ENCODE data around the gene BRD8. TPM values are rescaled to one million over a fixed set of nuclear protein-coding genes. Genes with fewer than 3 reads are reported as not detected.
"Not testable (repeated sequence)": the region's sequence is repeated elsewhere in the genome, so short reads cannot be mapped to it uniquely, and the experiment has no call there.

BRD8 gene
- polyA plus RNA-seq (2013, experiment 1 of 4) = 128 TPM
- polyA plus RNA-seq (2013, experiment 2 of 4) = 127 TPM
- polyA plus RNA-seq (2013, experiment 3 of 4) = 94.9 TPM
- polyA plus RNA-seq (2013, experiment 4 of 4) = 101 TPM

GRCh38 chr5:138178516-138179276 lies at the start of gene BRD8, which contains the start of gene KIF20A:
BRD8 (minus strand) TSS chr5:138178630; CDS start chr5:138178614, 16 bp downstream.
KIF20A (plus strand) TSS chr5:138179112; CDS start chr5:138179681, 569 bp downstream.
- Histone ChIP-seq H3K27ac (ENCODE audit: insufficient read depth, low read depth, low read length, poor library complexity, severe bottlenecking) (peak within 1 kb of the TSS; percentile 93), H3K4me3 (ENCODE audit: insufficient read depth, low read depth, low read length) (peak within 1 kb of the TSS; percentile 96), H3K27me3 (ENCODE audit: control insufficient read depth, insufficient read depth, low read length, poor library complexity, severe bottlenecking) (no peaks in the 10 kb centered on the region), H3K9me3 (ENCODE audit: control insufficient read depth, low read length) (no peaks in the 10 kb centered on the region), H3K4me1 (ENCODE audit: control insufficient read depth, insufficient read depth, low read length) (no peaks in the 10 kb centered on the region), H3K36me3 (ENCODE audit: control insufficient read depth, insufficient read depth, low read length) (peaks cover 33% of the 10 kb centered on the region)
- WGBS, 2 experiments = 0% methylated on average over 41 of the region's 41 CpGs

GRCh38 chr5:138226910-138227309 lies 48.5 kb upstream of the BRD8 start:
- no peak overlapping the region for H3K27ac ChIP-seq (ENCODE audit: insufficient read depth, low read depth, low read length, poor library complexity, severe bottlenecking)
- no peaks in the 10 kb centered on the region for H3K36me3 ChIP-seq (ENCODE audit: control insufficient read depth, insufficient read depth, low read length)
- H3K4me3 ChIP-seq (ENCODE audit: insufficient read depth, low read depth, low read length) = no peak overlapping the region
- no peaks in the 10 kb centered on the region for H3K9me3 ChIP-seq (ENCODE audit: control insufficient read depth, low read length)
- no peaks in the 10 kb centered on the region for H3K4me1 ChIP-seq (ENCODE audit: control insufficient read depth, insufficient read depth, low read length)
- no peaks in the 10 kb centered on the region for H3K27me3 ChIP-seq (ENCODE audit: control insufficient read depth, insufficient read depth, low read length, poor library complexity, severe bottlenecking)

- WGBS, 2 experiments = 89 to 90% methylated on average over 6 of the region's 6 CpGs
Measured at GRCh38 chr5:138224712-138225111, 46.3 kb upstream of the BRD8 start.

GRCh38 chr5:138223532-138223931 lies 45.1 kb upstream of the BRD8 start:
- Histone ChIP-seq H3K27me3 (ENCODE audit: control insufficient read depth, insufficient read depth, low read length, poor library complexity, severe bottlenecking) (no peaks in the 10 kb centered on the region), H3K9me3 (ENCODE audit: control insufficient read depth, low read length) (no peaks in the 10 kb centered on the region), H3K4me1 (ENCODE audit: control insufficient read depth, insufficient read depth, low read length) (no peaks in the 10 kb centered on the region), H3K27ac (ENCODE audit: insufficient read depth, low read depth, low read length, poor library complexity, severe bottlenecking) (no peak overlapping the region), H3K4me3 (ENCODE audit: insufficient read depth, low read depth, low read length) (no peak overlapping the region), H3K36me3 (ENCODE audit: control insufficient read depth, insufficient read depth, low read length) (no peaks in the 10 kb centered on the region)
- 89 to 92% methylated on average over 1 of the region's 1 CpG for WGBS, 2 experiments

More at GRCh38 chr5:138224712-138225111, 46.3 kb upstream of the BRD8 start:
- Histone ChIP-seq H3K27ac (ENCODE audit: insufficient read depth, low read depth, low read length, poor library complexity, severe bottlenecking) (no peak overlapping the region), H3K4me3 (ENCODE audit: insufficient read depth, low read depth, low read length) (no peak overlapping the region), H3K4me1 (ENCODE audit: control insufficient read depth, insufficient read depth, low read length) (no peaks in the 10 kb centered on the region), H3K27me3 (ENCODE audit: control insufficient read depth, insufficient read depth, low read length, poor library complexity, severe bottlenecking) (no peaks in the 10 kb centered on the region), H3K36me3 (ENCODE audit: control insufficient read depth, insufficient read depth, low read length) (no peaks in the 10 kb centered on the region), H3K9me3 (ENCODE audit: control insufficient read depth, low read length) (no peaks in the 10 kb centered on the region)

GRCh38 chr5:138216799-138217198 lies 38.4 kb upstream of the BRD8 start:
- no peaks in the 10 kb centered on the region for H3K36me3 ChIP-seq (ENCODE audit: control insufficient read depth, insufficient read depth, low read length)
- peaks cover 4% of the 10 kb centered on the region for H3K4me1 ChIP-seq (ENCODE audit: control insufficient read depth, insufficient read depth, low read length)
- no peak overlapping the region for H3K27ac ChIP-seq (ENCODE audit: insufficient read depth, low read depth, low read length, poor library complexity, severe bottlenecking)
- H3K9me3 ChIP-seq (ENCODE audit: control insufficient read depth, low read length) = no peaks in the 10 kb centered on the region
- H3K27me3 ChIP-seq (ENCODE audit: control insufficient read depth, insufficient read depth, low read length, poor library complexity, severe bottlenecking) = no peaks in the 10 kb centered on the region
- no peak overlapping the region for H3K4me3 ChIP-seq (ENCODE audit: insufficient read depth, low read depth, low read length)
- WGBS, 2 experiments = 88 to 89% methylated on average over 2 of the region's 2 CpGs

GRCh38 chr5:138213161-138214029 lies 35.0 kb upstream of the BRD8 start, which contains the start of gene CDC23:
CDC23 (minus strand) TSS chr5:138213323; CDS start chr5:138213312, 11 bp downstream.
- Histone ChIP-seq H3K36me3 (ENCODE audit: control insufficient read depth, insufficient read depth, low read length) (no peaks in the 10 kb centered on the region), H3K27me3 (ENCODE audit: control insufficient read depth, insufficient read depth, low read length, poor library complexity, severe bottlenecking) (no peaks in the 10 kb centered on the region), H3K9me3 (ENCODE audit: control insufficient read depth, low read length) (no peaks in the 10 kb centered on the region), H3K4me1 (ENCODE audit: control insufficient read depth, insufficient read depth, low read length) (peaks cover 6% of the 10 kb centered on the region), H3K4me3 (ENCODE audit: insufficient read depth, low read depth, low read length) (peak within 1 kb of the TSS; percentile 98), H3K27ac (ENCODE audit: insufficient read depth, low read depth, low read length, poor library complexity, severe bottlenecking) (peak within 1 kb of the TSS; percentile 80)
- 6 to 7% methylated on average over 29 to 30 of the region's 32 CpGs for WGBS, 2 experiments

GRCh38 chr5:138212828-138213160 lies 34.4 kb upstream of the BRD8 start:
- H3K36me3 ChIP-seq (ENCODE audit: control insufficient read depth, insufficient read depth, low read length) = no peaks in the 10 kb centered on the region
- peaks cover 6% of the 10 kb centered on the region for H3K4me1 ChIP-seq (ENCODE audit: control insufficient read depth, insufficient read depth, low read length)
- no peaks in the 10 kb centered on the region for H3K9me3 ChIP-seq (ENCODE audit: control insufficient read depth, low read length)
- no peaks in the 10 kb centered on the region for H3K27me3 ChIP-seq (ENCODE audit: control insufficient read depth, insufficient read depth, low read length, poor library complexity, severe bottlenecking)
- peak overlapping the region; percentile 69 for H3K27ac ChIP-seq (ENCODE audit: insufficient read depth, low read depth, low read length, poor library complexity, severe bottlenecking)
- H3K4me3 ChIP-seq (ENCODE audit: insufficient read depth, low read depth, low read length) = peak overlapping the region; percentile 98
- 1% methylated on average over 8 of the region's 8 CpGs for WGBS, 2 experiments

- Histone ChIP-seq H3K27ac (ENCODE audit: insufficient read depth, low read depth, low read length, poor library complexity, severe bottlenecking) (no peak overlapping the region), H3K4me3 (ENCODE audit: insufficient read depth, low read depth, low read length) (no peak overlapping the region), H3K27me3 (ENCODE audit: control insufficient read depth, insufficient read depth, low read length, poor library complexity, severe bottlenecking) (no peaks in the 10 kb centered on the region), H3K36me3 (ENCODE audit: control insufficient read depth, insufficient read depth, low read length) (no peaks in the 10 kb centered on the region), H3K9me3 (ENCODE audit: control insufficient read depth, low read length) (no peaks in the 10 kb centered on the region), H3K4me1 (ENCODE audit: control insufficient read depth, insufficient read depth, low read length) (peaks cover 6% of the 10 kb centered on the region)
- 94 to 100% methylated on average over 3 of the region's 3 CpGs for WGBS, 2 experiments
Measured at GRCh38 chr5:138210985-138211384, 32.6 kb upstream of the BRD8 start.

GRCh38 chr5:138193859-138194258 lies 15.4 kb upstream of the BRD8 start:
- not testable (repeated sequence) for H3K4me1 ChIP-seq (ENCODE audit: control insufficient read depth, insufficient read depth, low read length); H3K27ac ChIP-seq (ENCODE audit: insufficient read depth, low read depth, low read length, poor library complexity, severe bottlenecking); H3K27me3 ChIP-seq (ENCODE audit: control insufficient read depth, insufficient read depth, low read length, poor library complexity, severe bottlenecking); H3K9me3 ChIP-seq (ENCODE audit: control insufficient read depth, low read length); H3K4me3 ChIP-seq (ENCODE audit: insufficient read depth, low read depth, low read length)
- WGBS, 2 experiments = 95 to 98% methylated on average over 6 to 8 of the region's 8 CpGs
- peaks cover 55% of the 10 kb centered on the region for H3K36me3 ChIP-seq (ENCODE audit: control insufficient read depth, insufficient read depth, low read length)

GRCh38 chr5:138192826-138193225 lies 14.4 kb upstream of the BRD8 start:
- Histone ChIP-seq H3K4me1 (ENCODE audit: control insufficient read depth, insufficient read depth, low read length) (no peaks in the 10 kb centered on the region), H3K27ac (ENCODE audit: insufficient read depth, low read depth, low read length, poor library complexity, severe bottlenecking) (no peak overlapping the region), H3K27me3 (ENCODE audit: control insufficient read depth, insufficient read depth, low read length, poor library complexity, severe bottlenecking) (no peaks in the 10 kb centered on the region), H3K9me3 (ENCODE audit: control insufficient read depth, low read length) (no peaks in the 10 kb centered on the region), H3K4me3 (ENCODE audit: insufficient read depth, low read depth, low read length) (no peak overlapping the region), H3K36me3 (ENCODE audit: control insufficient read depth, insufficient read depth, low read length) (peaks cover 59% of the 10 kb centered on the region)
- WGBS, 2 experiments = 94% methylated on average over 3 of the region's 3 CpGs
